ENCODE data around the gene EPHX1.

- TF ChIP-seq CTCF (IDR thresholded peaks at IDR 0.05; ENCODE audit: low read depth, low read length, poor library complexity, severe bottlenecking): no peak
- TF ChIP-seq EZH2phosphoT487 (IDR thresholded peaks at IDR 0.05; ENCODE audit: borderline replicate concordance, low read length): no peak
Observed at GRCh38 chr1:225857256-225857655, 47.3 kb downstream of the EPHX1 start.

Measured in DOHH2 (cell line).